NCI-H128 (cell line): ENCODE results near the gene ZNF507.
"Not testable (repeated sequence)": the region's sequence is repeated elsewhere in the genome, so short reads cannot be mapped to it uniquely, and the experiment has no call there.

Experiments used
- DNase-seq: peaks from one replicate; lab custom pipeline; 2025; ENCODE audit not compliant: unreplicated experiment; lab: John Stamatoyannopoulos, UW

The ZNF507 gene

GRCh38 chr19:32406161-32407003 lies 61.0 kb downstream of the ZNF507 start:
- DNase-seq: no peak

GRCh38 chr19:32407004-32407992 lies 61.9 kb downstream of the ZNF507 start:
- no peak for DNase-seq

DNA sequence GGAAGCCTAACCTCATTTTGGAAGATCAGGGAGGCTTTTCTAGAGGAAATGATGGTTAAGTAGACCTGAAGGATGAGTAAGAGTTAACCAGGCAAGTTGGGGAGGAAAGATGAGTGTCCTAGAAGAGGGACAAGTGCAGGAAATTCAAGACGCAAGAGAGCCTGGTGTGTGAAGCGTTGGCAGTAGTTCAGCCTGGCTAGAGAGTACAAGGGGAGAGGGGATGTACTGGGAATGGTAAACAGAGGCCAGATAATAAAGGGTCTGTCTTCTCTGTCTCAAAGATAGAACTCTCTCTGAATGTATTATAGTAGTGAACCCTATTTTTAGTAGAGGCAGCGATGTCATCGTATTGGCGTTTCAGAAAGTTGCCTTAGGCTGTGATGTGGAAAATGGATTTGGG lies 69.8 kb downstream of the ZNF507 start:
- DNase-seq: no peak

GRCh38 chr19:32415669-32416068 lies 70.3 kb downstream of the ZNF507 start:
- DNase-seq: no peak

DNA sequence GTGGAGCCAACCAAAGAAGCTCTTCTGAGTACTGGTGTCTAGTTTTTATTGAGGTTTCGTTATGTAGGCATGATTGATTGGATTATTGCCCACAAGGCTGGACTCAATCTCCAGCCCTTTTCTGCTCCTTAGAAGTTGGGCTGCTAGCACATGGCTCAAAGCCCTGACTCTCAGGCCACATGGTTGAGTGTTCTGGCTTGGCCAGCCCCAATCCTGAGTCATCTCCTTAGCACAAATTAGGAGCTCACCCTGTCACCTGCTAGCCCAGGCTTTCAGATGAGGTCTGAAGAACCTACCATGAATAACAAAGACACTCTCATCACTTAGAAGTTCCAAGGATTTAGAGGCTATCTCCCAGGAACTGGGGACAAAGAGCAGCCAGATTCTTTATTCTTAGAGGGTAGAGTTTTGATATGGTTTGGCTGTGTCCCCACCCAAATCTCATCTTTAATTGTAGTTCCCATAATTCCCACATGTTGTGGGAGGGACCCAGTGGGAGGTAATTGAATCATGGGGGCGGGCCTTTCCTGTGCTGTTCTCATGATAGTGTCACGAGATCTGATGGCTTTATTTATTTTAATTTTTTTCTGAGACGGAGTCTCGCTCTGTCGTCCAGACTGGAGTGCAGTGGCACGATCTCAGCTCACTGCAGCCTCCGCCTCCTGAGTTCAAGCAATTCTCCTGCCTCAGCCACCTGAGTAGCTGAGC lies 71.5 kb downstream of the ZNF507 start:
- DNase-seq: no peak

- no peak for DNase-seq
These were observed 72.7 kb downstream of the ZNF507 start for GRCh38 chr19:32418155-32418554.

GRCh38 chr19:32421589-32422361 lies 76.4 kb downstream of the ZNF507 start:
- DNase-seq: no peak

DNA sequence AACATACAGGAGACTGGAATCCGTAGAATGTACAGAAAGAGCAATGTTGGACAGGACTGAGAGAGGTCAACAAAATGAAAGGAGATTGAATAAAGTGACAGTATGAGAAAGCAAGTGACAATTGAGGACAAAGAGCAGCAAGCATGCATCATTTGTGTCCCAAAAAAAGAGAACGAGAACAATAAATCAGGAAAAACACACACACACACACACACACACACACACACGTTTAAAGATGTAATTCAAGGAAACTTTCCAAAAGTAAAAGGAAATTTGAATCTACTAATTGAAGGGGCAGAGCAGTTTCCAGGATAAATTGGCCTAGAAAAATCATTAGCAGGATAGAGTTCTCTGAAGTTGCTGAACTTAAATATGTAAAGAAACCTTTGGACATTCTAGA lies 77.0 kb downstream of the ZNF507 start:
- DNase-seq: no peak

- not testable (repeated sequence) for DNase-seq
These were observed 78.5 kb downstream of the ZNF507 start for GRCh38 chr19:32423944-32424343.

DNA sequence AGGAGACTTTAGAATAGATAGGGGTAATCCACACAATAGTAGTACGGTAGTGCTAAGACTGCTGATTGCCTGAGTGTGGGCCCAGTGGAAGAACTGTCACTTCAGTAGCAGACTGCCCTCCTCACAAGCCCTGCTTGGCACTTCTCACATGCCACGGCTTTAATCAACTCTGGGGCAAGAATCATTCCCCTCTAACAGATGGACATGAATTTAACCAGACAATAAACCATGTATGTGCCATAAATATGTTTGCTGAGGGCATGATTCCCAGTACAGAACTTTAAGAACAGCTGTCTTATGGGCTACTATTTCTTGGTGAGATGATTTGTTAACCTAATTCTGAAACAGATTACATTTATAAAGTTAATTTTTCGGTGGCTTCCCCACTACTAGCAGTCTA lies 82.1 kb downstream of the ZNF507 start:
- no peak for DNase-seq

DNA sequence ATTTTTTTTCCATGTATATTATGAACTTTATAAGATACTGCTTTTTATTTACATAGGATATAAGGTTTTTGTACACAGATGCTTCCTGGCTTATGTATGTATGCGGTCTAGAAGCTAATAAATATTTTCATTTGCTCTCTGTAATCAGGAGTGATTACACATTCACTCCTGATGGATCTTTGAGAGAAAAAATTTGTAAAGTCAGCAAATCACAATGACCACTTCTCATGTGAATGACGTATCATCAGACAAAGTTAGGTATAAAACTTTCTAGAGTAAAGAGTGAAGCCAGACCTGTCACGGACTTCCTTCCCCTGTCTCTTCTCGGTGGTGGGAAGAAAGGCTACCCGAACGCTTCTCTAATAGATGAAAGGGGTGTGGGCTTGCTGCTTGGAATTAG lies 91.3 kb downstream of the ZNF507 start:
- no peak for DNase-seq

DNA sequence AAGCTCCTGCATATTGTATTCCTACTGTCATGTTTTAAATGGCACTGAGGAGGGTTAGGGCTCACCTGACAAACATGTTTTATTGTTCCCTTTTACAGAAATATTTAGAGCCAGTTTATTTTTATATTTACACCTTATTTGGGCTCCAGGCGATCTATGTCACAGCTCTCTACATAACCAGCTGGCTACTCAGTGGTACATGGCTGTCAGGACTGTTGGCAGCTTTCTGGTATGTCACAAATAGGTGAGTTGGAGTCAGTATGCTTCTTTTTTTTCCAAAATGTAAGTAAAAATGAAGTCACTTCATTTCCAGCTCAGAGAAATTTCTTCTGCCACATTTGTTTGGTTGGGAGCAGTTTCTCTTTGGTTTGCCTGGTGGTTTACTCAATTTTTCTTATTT lies 91.7 kb downstream of the ZNF507 start:
- DNase-seq: no peak
